ENCODE data around the gene LDHAL6B. TPM values are rescaled to one million over a fixed set of nuclear protein-coding genes. Genes with fewer than 3 reads are reported as not detected.

The LDHAL6B gene
- total RNA-seq, 3 donors from 2014 or later: not detected

GRCh38 chr15:59174151-59174834 lies 32.4 kb upstream of the LDHAL6B start:
- Histone ChIP-seq H3K36me3 (ENCODE audit: low read depth) (no peaks in the 10 kb centered on the region), H3K4me3 (no peak overlapping the region), H3K4me1 (ENCODE audit: low read depth) (peaks cover 9% of the 10 kb centered on the region), H3K9me3 (no peaks in the 10 kb centered on the region)
- DNase-seq (no peak), ATAC-seq (no peak)
- TF ChIP-seq CTCF (IDR thresholded peaks at IDR 0.05): no peak
- intact Hi-C loops (cut with DNase I, micrococcal nuclease): loop anchor here in 1 of 2 donors (10.0 kb wide), 1 partner anchor 321 kb away; no protein-coding TSS in a partner anchor

GRCh38 chr15:59174835-59175831 lies 31.5 kb upstream of the LDHAL6B start:
- ATAC-seq (peak; percentile 96), DNase-seq (peak in 2 of 3 donors; percentile 74 to 83)
- Histone ChIP-seq H3K4me1 (ENCODE audit: low read depth) (peaks cover 9% of the 10 kb centered on the region), H3K4me3 (no peak overlapping the region), H3K36me3 (ENCODE audit: low read depth) (no peaks in the 10 kb centered on the region), H3K9me3 (no peaks in the 10 kb centered on the region)
- peak; percentile 10 for TF ChIP-seq CTCF (IDR thresholded peaks at IDR 0.05)
- intact Hi-C loops (cut with DNase I, micrococcal nuclease): loop anchor here in 1 of 2 donors (10.0 kb wide), 1 partner anchor 320 kb away; no protein-coding TSS in a partner anchor

GRCh38 chr15:59176653-59177316 lies 29.9 kb upstream of the LDHAL6B start:
- Histone ChIP-seq H3K4me3 (no peak overlapping the region), H3K4me1 (ENCODE audit: low read depth) (peaks cover 9% of the 10 kb centered on the region), H3K36me3 (ENCODE audit: low read depth) (no peaks in the 10 kb centered on the region), H3K9me3 (no peaks in the 10 kb centered on the region)
- intact Hi-C loops (cut with DNase I, micrococcal nuclease): loop anchor here in 1 of 2 donors (10.0 kb wide), 1 partner anchor 318 kb away; no protein-coding TSS in a partner anchor
- DNase-seq: no peak
- no peak for TF ChIP-seq CTCF (IDR thresholded peaks at IDR 0.05)
- no peak for ATAC-seq

GRCh38 chr15:59177317-59177660 lies 29.4 kb upstream of the LDHAL6B start:
- Histone ChIP-seq H3K4me1 (ENCODE audit: low read depth) (peaks cover 9% of the 10 kb centered on the region), H3K36me3 (ENCODE audit: low read depth) (no peaks in the 10 kb centered on the region), H3K9me3 (peaks cover 3% of the 10 kb centered on the region), H3K4me3 (no peak overlapping the region)
- DNase-seq (no peak), ATAC-seq (no peak)
- intact Hi-C loops (cut with DNase I, micrococcal nuclease): loop anchor here in 1 of 2 donors (10.0 kb wide), 1 partner anchor 318 kb away; no protein-coding TSS in a partner anchor
- TF ChIP-seq CTCF (IDR thresholded peaks at IDR 0.05): no peak

GRCh38 chr15:59178151-59178695 lies 28.4 kb upstream of the LDHAL6B start:
- intact Hi-C loops (cut with DNase I, micrococcal nuclease): loop anchor here in 1 of 2 donors (10.0 kb wide), 1 partner anchor 317 kb away; no protein-coding TSS in a partner anchor
- Histone ChIP-seq H3K4me1 (ENCODE audit: low read depth) (peaks cover 9% of the 10 kb centered on the region), H3K4me3 (no peak overlapping the region), H3K36me3 (ENCODE audit: low read depth) (no peaks in the 10 kb centered on the region), H3K9me3 (peaks cover 6% of the 10 kb centered on the region)
- TF ChIP-seq CTCF (IDR thresholded peaks at IDR 0.05): no peak
- DNase-seq: no peak
- no peak for ATAC-seq
